ENCODE measurements around the gene AFF3. TPM values are rescaled to one million over a fixed set of nuclear protein-coding genes. Genes with fewer than 3 reads are reported as not detected.

The AFF3 gene
- total RNA-seq, 4 donors from 2014 or later: 2.1 to 7.3 (median 3.5) TPM

- intact Hi-C loops (cut with DNase I; ENCODE audit: low total_unique reads): no loop called here
- TF ChIP-seq CTCF (IDR thresholded peaks at IDR 0.05): no peak
- no peak overlapping the region for H3K4me3 ChIP-seq (ENCODE audit: low read depth, poor library complexity, severe bottlenecking)
- 76 to 88% methylated on average over 6 of the region's 6 CpGs for WGBS, 2 donors
- DNase-seq (ENCODE audit: low spot score in 2 of 2): no peak
Observed at GRCh38 chr2:99544608-99545007, 597.8 kb downstream of the AFF3 start.

GRCh38 chr2:99543247-99543646 is 599.1 kb downstream of the AFF3 start:
- DNase-seq (ENCODE audit: low spot score in 2 of 2): no peak
- TF ChIP-seq CTCF (IDR thresholded peaks at IDR 0.05): no peak
- TF ChIP-seq POLR2A (IDR thresholded peaks at IDR 0.05): no peak
- intact Hi-C loops (cut with DNase I; ENCODE audit: low total_unique reads): no loop called here
- no peak overlapping the region for H3K4me3 ChIP-seq (ENCODE audit: low read depth, poor library complexity, severe bottlenecking)
- WGBS, 2 donors: 56 to 67% methylated on average over 1 of the region's 1 CpG

- WGBS, 2 donors: 79 to 87% methylated on average over 4 of the region's 4 CpGs
- TF ChIP-seq POLR2A (IDR thresholded peaks at IDR 0.05) (no peak), CTCF (IDR thresholded peaks at IDR 0.05) (no peak)
- no peak for DNase-seq (ENCODE audit: low spot score in 2 of 2)
- intact Hi-C loops (cut with DNase I; ENCODE audit: low total_unique reads): no loop called here
- no peak overlapping the region for H3K4me3 ChIP-seq (ENCODE audit: low read depth, poor library complexity, severe bottlenecking)
Observed at GRCh38 chr2:99537910-99538485, 604.4 kb downstream of the AFF3 start.

- WGBS, 2 donors: 81 to 85% methylated on average over 2 of the region's 2 CpGs
- no peak for TF ChIP-seq CTCF (IDR thresholded peaks at IDR 0.05)
- no peak for TF ChIP-seq POLR2A (IDR thresholded peaks at IDR 0.05)
- no peak for DNase-seq (ENCODE audit: low spot score in 2 of 2)
- no peak overlapping the region for H3K4me3 ChIP-seq (ENCODE audit: low read depth, poor library complexity, severe bottlenecking)
- intact Hi-C loops (cut with DNase I; ENCODE audit: low total_unique reads): no loop called here
Observed at GRCh38 chr2:99524056-99524455, 618.3 kb downstream of the AFF3 start.

- TF ChIP-seq POLR2A (IDR thresholded peaks at IDR 0.05): no peak
- no peak for TF ChIP-seq CTCF (IDR thresholded peaks at IDR 0.05)
- H3K4me3 ChIP-seq (ENCODE audit: low read depth, poor library complexity, severe bottlenecking): no peak overlapping the region
- DNase-seq (ENCODE audit: low spot score in 2 of 2): no peak
- 94 to 100% methylated on average over 2 of the region's 2 CpGs for WGBS, 2 donors
- intact Hi-C loops (cut with DNase I; ENCODE audit: low total_unique reads): no loop called here
Observed at GRCh38 chr2:99522157-99522556, 620.2 kb downstream of the AFF3 start.

GRCh38 chr2:99520813-99521212 is 621.6 kb downstream of the AFF3 start:
- no peak for DNase-seq (ENCODE audit: low spot score in 2 of 2)
- TF ChIP-seq POLR2A (IDR thresholded peaks at IDR 0.05) (no peak), CTCF (IDR thresholded peaks at IDR 0.05) (no peak)
- 79 to 84% methylated on average over 3 of the region's 3 CpGs for WGBS, 2 donors

More at GRCh38 chr2:99520813-99521212, 621.6 kb downstream of the AFF3 start:
- no peak overlapping the region for H3K4me3 ChIP-seq (ENCODE audit: low read depth, poor library complexity, severe bottlenecking)
- intact Hi-C loops (cut with DNase I; ENCODE audit: low total_unique reads): no loop called here

All from lower leg skin (tissue), 4 donors.